Body of pancreas (tissue), 4 donors: ENCODE data around the gene WNT9B. TPM values are rescaled to one million over a fixed set of nuclear protein-coding genes. Genes with fewer than 3 reads are reported as not detected.

Source experiments
- ATAC-seq: fragments of 150-250 bp; one replicate; pipeline ENCODE4 v1.9.1; 2016
- DNase-seq, 4 donors: peaks; one replicate each; pipeline ENCODE4 v3.0.0-alpha.2; 2019
- H3K27ac ChIP-seq, 4 donors: fragments of 200-600 bp; sonication (generic); 1 replicate in 3 of 4; 2 replicates in 1 of 4; pipeline versions ENCODE4 v1.5.1 to v1.6.1; 2016 to 2019; ENCODE audit warnings: mild to moderate bottlenecking in 1 of 4, mixed read lengths in 1 of 4, moderate library complexity in 1 of 4
- H3K27me3 ChIP-seq, 2 donors: fragments of 200-600 bp; sonication (generic); one replicate each; pipeline ENCODE4 v1.6.0; 2016; ENCODE audit warnings: mild to moderate bottlenecking in 1 of 2
- H3K36me3 ChIP-seq, 2 donors: fragments of 200-600 bp; sonication (generic); replicated peaks in 1 of 2; 2 replicates each; pipeline ENCODE4 v1.5.1; 2016; ENCODE audit warnings: low read depth in 2 of 2; ENCODE audit not compliant: insufficient read depth in 1 of 2
- H3K4me1 ChIP-seq: fragments of 200-600 bp; sonication (generic); one replicate; pipeline ENCODE4 v1.6.0; 2016
- H3K4me3 ChIP-seq, 2 donors: fragments of 200-600 bp; sonication (generic); 1 replicate in 1 of 2; 2 replicates in 1 of 2; pipeline ENCODE4 v1.5.1; 2016 to 2019
- H3K9me3 ChIP-seq, 3 donors: fragments of 200-600 bp; sonication (generic); 1 replicate in 2 of 3; 2 replicates in 1 of 3; pipeline ENCODE4 v1.5.1; 2016
- CTCF ChIP-seq, 7 experiments: fragments of 450-650 bp in 4 of 7; fragments of 200-600 bp in 3 of 7; sonication (generic) in 3 of 7; IDR thresholded peaks; one replicate each; pipeline ENCODE4 v1.5.1; 2016 to 2019; ENCODE audit warnings: antibody characterized with exemption in 7 of 7
- POLR2A ChIP-seq, 3 donors: fragments of 450-650 bp; IDR thresholded peaks; one replicate each; pipeline ENCODE4 v1.6.1; 2016; ENCODE audit warnings: antibody characterized with exemption in 3 of 3, mild to moderate bottlenecking in 2 of 3
- WGBS, 2 donors: methylation state at CpG; one replicate each; pipeline ENCODE4 v1.1.5; 2017; 5-methylcytosine and 5-hydroxymethylcytosine counted together
- intact Hi-C: fragments of 100-400 bp; cut with DNase I; formaldehyde crosslinking; loops from one replicate; pipeline ENCODE4 v1.15.1; 2023
- total RNA-seq, 2 donors: library from RNA; depleted of rRNA; stranded (reverse); fragments of >200 nt; gene quantifications; one replicate each; pipeline ENCODE4 v1.1.0, GENCODE V29; 2016

WNT9B gene
- not detected for total RNA-seq

GRCh38 chr17:46851029-46851741, at the start of gene WNT9B:
TSS of gene WNT9B (plus strand) at chr17:46851583. CDS start at chr17:46851639, 56 bp downstream.
- no peak within 1 kb of the TSS for H3K27ac ChIP-seq
- H3K4me3 ChIP-seq = peak within 1 kb of the TSS; percentile 15 to 44
- peaks cover 12% of the 10 kb centered on the region for H3K4me1 ChIP-seq
- WGBS, 2 donors = 2 to 10% methylated on average over 19 to 59 of the region's 75 CpGs
- intact Hi-C loops = no loop called here
- H3K27me3 ChIP-seq = no peaks in the 10 kb centered on the region
- DNase-seq (peak; percentile 55 to 80 (median 66)), ATAC-seq (peak; percentile 51)
- TF ChIP-seq CTCF (IDR thresholded peaks at IDR 0.05) = peak in 1 of 7 experiments; percentile 19
- TF ChIP-seq POLR2A (IDR thresholded peaks at IDR 0.05) = no peak
- H3K9me3 ChIP-seq = no peaks in the 10 kb centered on the region
- H3K36me3 ChIP-seq = no peaks in the 10 kb centered on the region

GRCh38 chr17:46802800-46803199, 48.6 kb upstream of the WNT9B start:
- Histone ChIP-seq H3K27me3 (no peaks in the 10 kb centered on the region), H3K36me3 (no peaks in the 10 kb centered on the region), H3K4me3 (no peak overlapping the region), H3K27ac (no peak overlapping the region), H3K4me1 (no peaks in the 10 kb centered on the region), H3K9me3 (no peaks in the 10 kb centered on the region)
- ATAC-seq (no peak), DNase-seq (no peak)
- TF ChIP-seq CTCF (IDR thresholded peaks at IDR 0.05) (no peak), POLR2A (IDR thresholded peaks at IDR 0.05) (no peak)
- intact Hi-C loops = no loop called here
- WGBS, 2 donors = 74 to 81% methylated on average over 7 of the region's 7 CpGs

GRCh38 chr17:46803544-46803943, 47.8 kb upstream of the WNT9B start:
- DNase-seq (no peak), ATAC-seq (no peak)
- H3K27me3 ChIP-seq = no peaks in the 10 kb centered on the region
- no peaks in the 10 kb centered on the region for H3K4me1 ChIP-seq
- intact Hi-C loops = no loop called here
- no peaks in the 10 kb centered on the region for H3K36me3 ChIP-seq
- H3K27ac ChIP-seq = no peak overlapping the region
- TF ChIP-seq POLR2A (IDR thresholded peaks at IDR 0.05) (no peak), CTCF (IDR thresholded peaks at IDR 0.05) (no peak)
- 89 to 94% methylated on average over 4 to 5 of the region's 5 CpGs for WGBS, 2 donors
- no peak overlapping the region for H3K4me3 ChIP-seq
- H3K9me3 ChIP-seq = no peaks in the 10 kb centered on the region

- DNase-seq = no peak
- no peaks in the 10 kb centered on the region for H3K27me3 ChIP-seq
- no peaks in the 10 kb centered on the region for H3K36me3 ChIP-seq
- H3K27ac ChIP-seq = no peak overlapping the region
- intact Hi-C loops = no loop called here
- no peak overlapping the region for H3K4me3 ChIP-seq
- WGBS, 2 donors = 88 to 90% methylated on average over 4 to 6 of the region's 6 CpGs
- no peak for ATAC-seq
- no peak for TF ChIP-seq POLR2A (IDR thresholded peaks at IDR 0.05)
- TF ChIP-seq CTCF (IDR thresholded peaks at IDR 0.05) = no peak
- no peaks in the 10 kb centered on the region for H3K4me1 ChIP-seq
- H3K9me3 ChIP-seq = no peaks in the 10 kb centered on the region
Observed at GRCh38 chr17:46805771-46806170, 45.6 kb upstream of the WNT9B start.

- DNase-seq (no peak), ATAC-seq (no peak)
- no peaks in the 10 kb centered on the region for H3K9me3 ChIP-seq
- 71 to 76% methylated on average over 6 to 8 of the region's 8 CpGs for WGBS, 2 donors
- no peaks in the 10 kb centered on the region for H3K4me1 ChIP-seq
- no peak overlapping the region for H3K27ac ChIP-seq
- TF ChIP-seq CTCF (IDR thresholded peaks at IDR 0.05) (no peak), POLR2A (IDR thresholded peaks at IDR 0.05) (no peak)
- intact Hi-C loops = no loop called here
- no peaks in the 10 kb centered on the region for H3K36me3 ChIP-seq
- no peak overlapping the region for H3K4me3 ChIP-seq
- H3K27me3 ChIP-seq = no peaks in the 10 kb centered on the region
Observed at GRCh38 chr17:46809110-46809571, 42.2 kb upstream of the WNT9B start.
